K562 treated with DMSO at 1 percent for 4 hours (cell line): ENCODE results near the gene IGBP1. TPM values are rescaled to one million over a fixed set of nuclear protein-coding genes. Genes with fewer than 3 reads are reported as not detected.

Experiments
- total RNA-seq: library from RNA; unstranded; fragments of 300-600 nt; gene quantifications from 2 replicates; pipeline ENCODE4 v1.2.3, GENCODE V29; 2022; ENCODE audit not compliant: insufficient read depth

IGBP1 gene
- total RNA-seq, result 83.2 and 85.7 TPM in 2 replicates

GRCh38 chrX:70133303-70134115 is at the start of gene IGBP1:
IGBP1 (plus strand) TSS chrX:70133447; CDS start chrX:70133948, 501 bp downstream.

DNA sequence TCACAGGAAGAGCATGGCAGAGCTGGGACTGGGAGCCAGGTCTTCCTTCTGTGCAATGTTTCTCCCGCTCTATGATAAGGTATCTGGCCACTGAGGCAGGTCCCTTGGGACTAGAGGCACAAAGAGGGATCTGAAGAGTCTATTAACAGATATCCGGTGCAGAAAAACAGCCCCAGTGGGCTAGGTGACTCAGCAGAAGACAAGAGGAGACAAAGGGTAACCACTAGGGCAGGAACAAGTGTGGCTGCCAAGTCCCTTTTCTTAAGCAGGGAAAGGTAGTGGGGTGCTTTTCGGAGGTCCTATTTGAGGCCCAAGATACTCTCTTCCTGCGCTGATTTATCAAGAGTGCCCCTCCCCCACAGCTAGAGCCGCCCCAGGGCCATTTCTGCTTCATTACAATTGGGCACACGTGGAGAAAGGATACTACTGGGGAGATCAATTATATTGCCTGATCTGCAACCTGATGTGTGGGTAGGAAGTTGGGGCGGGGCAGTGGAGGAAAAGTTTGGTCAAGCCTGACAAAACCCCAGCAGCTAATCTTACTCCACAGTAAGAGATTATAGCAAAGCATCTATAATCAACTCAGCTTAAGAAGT is 43.8 kb downstream of the IGBP1 start, which contains the start of gene DGAT2L6:
TSS of gene DGAT2L6 (plus strand) at position 546 of the 596 bp plus-strand sequence. CDS start 100 bp downstream, outside the sequence.

Other genes starting within 250 kb of the IGBP1 start
- gene AWAT2, start 83.5 kb upstream of the IGBP1 start, total RNA-seq, result not detected in 2 replicates
- 0.64 and 1.4 TPM in 2 replicates for gene OTUD6A, start 71.0 kb upstream of the IGBP1 start, total RNA-seq
- not detected in 2 replicates for gene DGAT2L6, start 44.0 kb downstream of the IGBP1 start, total RNA-seq
- not detected in 2 replicates for gene AWAT1, start 101.2 kb downstream of the IGBP1 start, total RNA-seq
- not detected in 2 replicates for gene P2RY4, start 126.8 kb downstream of the IGBP1 start, total RNA-seq
- not detected in 2 replicates for gene ARR3, start 134.9 kb downstream of the IGBP1 start, total RNA-seq
- gene RAB41, start 148.7 kb downstream of the IGBP1 start, total RNA-seq, result not detected in 2 replicates
- gene PDZD11, start 156.5 kb downstream of the IGBP1 start, total RNA-seq, result 21.6 and 25.1 TPM in 2 replicates
- gene KIF4A, start 156.7 kb downstream of the IGBP1 start, total RNA-seq, result 27.4 and 28.5 TPM in 2 replicates